ENCODE measurements around the gene CAPN7.

The CAPN7 gene

DNA sequence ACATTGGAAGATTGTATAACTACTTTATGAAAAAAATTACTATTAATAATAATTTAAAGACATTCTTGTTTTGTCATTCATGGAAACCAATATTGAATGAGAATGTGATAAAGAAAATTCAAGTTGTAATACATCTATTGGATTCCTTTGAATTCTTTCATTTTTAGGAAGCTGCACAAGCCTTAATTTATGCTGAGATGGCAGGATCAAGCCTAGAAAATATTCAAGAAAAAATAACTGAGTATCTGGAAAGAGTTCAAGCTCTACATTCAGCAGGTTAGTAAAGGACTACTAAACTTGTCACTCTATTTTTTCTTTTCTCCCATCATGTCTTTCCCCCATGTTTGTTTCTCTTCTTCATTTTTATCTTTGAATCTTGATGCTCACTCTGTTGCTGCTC, 5.9 kb downstream of the CAPN7 start:
- CTCF ChIA-PET, result no interaction called here
- DNase-seq (ENCODE audit: low spot score), result no peak
- TF ChIP-seq, protein P1, sequence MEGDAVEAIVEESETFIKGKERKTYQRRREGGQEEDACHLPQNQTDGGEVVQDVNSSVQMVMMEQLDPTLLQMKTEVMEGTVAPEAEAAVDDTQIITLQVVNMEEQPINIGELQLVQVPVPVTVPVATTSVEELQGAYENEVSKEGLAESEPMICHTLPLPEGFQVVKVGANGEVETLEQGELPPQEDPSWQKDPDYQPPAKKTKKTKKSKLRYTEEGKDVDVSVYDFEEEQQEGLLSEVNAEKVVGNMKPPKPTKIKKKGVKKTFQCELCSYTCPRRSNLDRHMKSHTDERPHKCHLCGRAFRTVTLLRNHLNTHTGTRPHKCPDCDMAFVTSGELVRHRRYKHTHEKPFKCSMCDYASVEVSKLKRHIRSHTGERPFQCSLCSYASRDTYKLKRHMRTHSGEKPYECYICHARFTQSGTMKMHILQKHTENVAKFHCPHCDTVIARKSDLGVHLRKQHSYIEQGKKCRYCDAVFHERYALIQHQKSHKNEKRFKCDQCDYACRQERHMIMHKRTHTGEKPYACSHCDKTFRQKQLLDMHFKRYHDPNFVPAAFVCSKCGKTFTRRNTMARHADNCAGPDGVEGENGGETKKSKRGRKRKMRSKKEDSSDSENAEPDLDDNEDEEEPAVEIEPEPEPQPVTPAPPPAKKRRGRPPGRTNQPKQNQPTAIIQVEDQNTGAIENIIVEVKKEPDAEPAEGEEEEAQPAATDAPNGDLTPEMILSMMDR (conservative IDR thresholded peaks at IDR 0.05; ENCODE audit: low read depth), result no peak
- no peak overlapping the region for H3K27ac ChIP-seq
- POLR2A ChIA-PET (ENCODE audit: low non-redundant PET), result no interaction called here

- CTCF ChIA-PET, result no interaction called here
- POLR2A ChIA-PET (ENCODE audit: low non-redundant PET), result no interaction called here
- DNase-seq (ENCODE audit: low spot score), result no peak
- H3K27ac ChIP-seq, result no peak overlapping the region
- TF ChIP-seq, protein P1 (conservative IDR thresholded peaks at IDR 0.05; ENCODE audit: low read depth), result no peak
Observed at GRCh38 chr3:15214758-15215157, 8.7 kb downstream of the CAPN7 start.

DNA sequence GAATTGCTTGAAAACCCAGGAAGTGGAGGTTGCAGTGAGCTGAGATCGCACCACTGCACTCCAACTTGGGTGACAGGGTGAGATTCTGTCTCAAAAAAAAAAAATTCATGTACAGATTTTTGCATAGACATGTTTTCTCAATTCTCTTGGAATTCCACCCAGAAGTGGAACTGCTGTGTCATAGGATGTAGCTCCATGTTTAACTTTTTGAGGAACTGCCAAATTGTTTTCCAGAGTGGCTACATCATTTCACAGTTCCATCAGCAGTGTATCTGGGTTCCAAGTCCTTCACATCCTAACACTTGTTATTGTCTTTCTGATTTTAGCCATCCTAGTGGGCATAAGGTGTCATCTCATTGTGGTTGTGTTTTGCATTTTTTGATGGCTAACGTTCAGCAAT, 9.9 kb downstream of the CAPN7 start:
- DNase-seq (ENCODE audit: low spot score), result no peak
- ChIA-PET POLR2A (ENCODE audit: low non-redundant PET) (no interaction called here), CTCF (interaction anchor here (0.6 to 0.9 kb wide), 2 partner anchors 107 to 332 kb away, joined by 3 to 4 read pairs; no protein-coding TSS in a partner anchor)
- H3K27ac ChIP-seq, result no peak overlapping the region
- TF ChIP-seq, protein P1 (conservative IDR thresholded peaks at IDR 0.05; ENCODE audit: low read depth), result no peak

- CTCF ChIA-PET, result interaction anchor here (0.6 to 0.9 kb wide), 2 partner anchors 107 to 331 kb away, joined by 3 to 4 read pairs; no protein-coding TSS in a partner anchor
Observed at GRCh38 chr3:15216501-15216900, 10.5 kb downstream of the CAPN7 start.

GRCh38 chr3:15217011-15217671, 11.1 kb downstream of the CAPN7 start:
- TF ChIP-seq, protein P1 (conservative IDR thresholded peaks at IDR 0.05; ENCODE audit: low read depth), result no peak
- DNase-seq (ENCODE audit: low spot score), result no peak
- ChIA-PET CTCF (no interaction called here), POLR2A (ENCODE audit: low non-redundant PET) (no interaction called here)
- no peak overlapping the region for H3K27ac ChIP-seq

More at GRCh38 chr3:15216501-15216900, 10.5 kb downstream of the CAPN7 start:
- no peak for DNase-seq (ENCODE audit: low spot score)
- TF ChIP-seq, protein P1 (conservative IDR thresholded peaks at IDR 0.05; ENCODE audit: low read depth), result no peak
- POLR2A ChIA-PET (ENCODE audit: low non-redundant PET), result no interaction called here
- H3K27ac ChIP-seq, result no peak overlapping the region

GRCh38 chr3:15217841-15218267, 11.8 kb downstream of the CAPN7 start:
- ChIA-PET POLR2A (ENCODE audit: low non-redundant PET) (no interaction called here), CTCF (interaction anchor here (0.7 kb wide), 1 partner anchor 12 kb away, joined by 3 read pairs; the partner anchor contains the start of gene CAPN7)
- DNase-seq (ENCODE audit: low spot score), result no peak
- H3K27ac ChIP-seq, result no peak overlapping the region
- TF ChIP-seq, protein P1 (conservative IDR thresholded peaks at IDR 0.05; ENCODE audit: low read depth), result no peak

Data from RWPE1 (cell line).